OCI-LY7 (cell line): ENCODE results near the gene TMEM132E. TPM values are rescaled to one million over a fixed set of nuclear protein-coding genes. Genes with fewer than 3 reads are reported as not detected.

ENCODE experiments used
- BruUV-seq: library from RNA; stranded (reverse); fragments of 400-500 nt; replicated peaks from 2 replicates; lab custom pipeline; 2021; lab: Mats Ljungman, UMichigan
- CTCF ChIA-PET: fragments of 300-600 bp; sonication (Branson Sonifier 250); formaldehyde crosslinking; loops from one replicate; lab custom pipeline; 2022; ENCODE audit warnings: antibody characterized with exemption; ENCODE audit not compliant: unreplicated experiment; lab: Charles Lee
- POLR2A ChIA-PET: fragments of 300-600 bp; sonication (Branson Sonifier 250); formaldehyde crosslinking; loops from one replicate; lab custom pipeline; 2022; ENCODE audit warnings: antibody characterized with exemption; lab: Charles Lee
- DNase-seq: peaks from one replicate; pipeline ENCODE4 v3.0.0-alpha.2; 2015; ENCODE audit warnings: low spot score
- H2AFZ ChIP-seq: fragments of 200-600 bp; sonication (generic), shearing (Covaris generic); 2 replicates; pipeline ENCODE4 v1.6.1; 2014; ENCODE audit warnings: mild to moderate bottlenecking, antibody characterized with exemption, low read length, moderate library complexity
- H3K27ac ChIP-seq: fragments of 200-600 bp; sonication (generic); 2 replicates; pipeline ENCODE4 v1.5.1; 2014; ENCODE audit warnings: mixed run types, low read depth, mild to moderate bottlenecking, moderate library complexity, low read length, inconsistent platforms; ENCODE audit not compliant: poor library complexity, severe bottlenecking
- H3K36me3 ChIP-seq: fragments of 200-600 bp; sonication (generic); 2 replicates; pipeline ENCODE4 v1.6.1; 2014; ENCODE audit warnings: mild to moderate bottlenecking, antibody characterized with exemption, low read length, moderate library complexity, mixed read lengths; ENCODE audit not compliant: insufficient read depth
- H3K4me1 ChIP-seq: fragments of 200-600 bp; sonication (generic); 2 replicates; pipeline ENCODE4 v1.5.1; 2014; ENCODE audit warnings: mild to moderate bottlenecking, low read length; ENCODE audit not compliant: insufficient read depth, poor library complexity, severe bottlenecking
- H3K4me2 ChIP-seq: fragments of 200-600 bp; sonication (generic); 2 replicates; pipeline ENCODE4 v1.6.1; 2014; ENCODE audit warnings: mild to moderate bottlenecking, low read length
- H3K4me3 ChIP-seq: fragments of 200-600 bp; sonication (generic); 2 replicates; pipeline ENCODE4 v1.5.1; 2014; ENCODE audit warnings: mild to moderate bottlenecking, low read depth, low read length; ENCODE audit not compliant: poor library complexity, severe bottlenecking
- H3K79me2 ChIP-seq: fragments of 200-600 bp; sonication (generic); 2 replicates; pipeline ENCODE4 v1.6.1; 2016; ENCODE audit warnings: low read depth, mild to moderate bottlenecking, low read length, moderate library complexity, mixed read lengths; ENCODE audit not compliant: insufficient read depth
- H3K9me2 ChIP-seq: fragments of 200-600 bp; sonication (generic); 2 replicates; pipeline ENCODE4 v1.6.1; 2016; ENCODE audit warnings: mild to moderate bottlenecking, low read length, mixed read lengths; ENCODE audit not compliant: insufficient read depth
- H3K9me3 ChIP-seq: fragments of 200-600 bp; sonication (generic); 2 replicates; pipeline ENCODE4 v1.6.1; 2014; ENCODE audit warnings: mild to moderate bottlenecking, mixed run types, low read length, mixed read lengths
- H4K20me1 ChIP-seq: fragments of 200-600 bp; sonication (generic); 2 replicates; pipeline ENCODE4 v1.6.1; 2014; ENCODE audit warnings: mild to moderate bottlenecking, antibody characterized with exemption, low read length, moderate library complexity, mixed read lengths; ENCODE audit not compliant: insufficient read depth
- EZH2phosphoT487 ChIP-seq: fragments of 200-600 bp; sonication (generic); IDR thresholded peaks from 2 replicates; pipeline ENCODE4 v1.6.1; 2018; ENCODE audit warnings: low read depth, borderline replicate concordance, mild to moderate bottlenecking, mixed run types, antibody characterized with exemption, low read length, moderate library complexity, mixed read lengths
- intact Hi-C: fragments of 100-400 bp; cut with micrococcal nuclease; formaldehyde crosslinking; loops from one replicate; pipeline ENCODE4 v1.10.0; 2022; ENCODE audit not compliant: unreplicated experiment
- total RNA-seq, 2 experiments: library from RNA; depleted of rRNA in 1 of 2; stranded (reverse); fragments of >200 nt in 1 of 2; shearing (Covaris generic) in 1 of 2; gene quantifications; 2 replicates each; pipeline ENCODE4 v1.2.3, GENCODE V29; 2014 to 2022
- TF ChIP-seq, protein P1 (sequence below): fragments of 200-600 bp; sonication (generic); conservative IDR thresholded peaks from 2 replicates; pipeline ENCODE4 v1.5.1; 2014; ENCODE audit warnings: mild to moderate bottlenecking, antibody characterized with exemption, low read length, moderate library complexity, mixed read lengths

The TMEM132E gene
- total RNA-seq, 2 experiments from 2014 or later: not detected

GRCh38 chr17:34601416-34601815 is 22.0 kb downstream of the TMEM132E start:
- ChIA-PET CTCF (no interaction called here), POLR2A (no interaction called here)
- no peaks in the 10 kb centered on the region for H3K79me2 ChIP-seq
- H3K4me1 ChIP-seq: no peaks in the 10 kb centered on the region
- no peaks in the 10 kb centered on the region for H3K9me3 ChIP-seq
- intact Hi-C loops: no loop called here
- H2AFZ ChIP-seq: no peak overlapping the region
- H3K27ac ChIP-seq: no peak overlapping the region
- TF ChIP-seq, protein P1, sequence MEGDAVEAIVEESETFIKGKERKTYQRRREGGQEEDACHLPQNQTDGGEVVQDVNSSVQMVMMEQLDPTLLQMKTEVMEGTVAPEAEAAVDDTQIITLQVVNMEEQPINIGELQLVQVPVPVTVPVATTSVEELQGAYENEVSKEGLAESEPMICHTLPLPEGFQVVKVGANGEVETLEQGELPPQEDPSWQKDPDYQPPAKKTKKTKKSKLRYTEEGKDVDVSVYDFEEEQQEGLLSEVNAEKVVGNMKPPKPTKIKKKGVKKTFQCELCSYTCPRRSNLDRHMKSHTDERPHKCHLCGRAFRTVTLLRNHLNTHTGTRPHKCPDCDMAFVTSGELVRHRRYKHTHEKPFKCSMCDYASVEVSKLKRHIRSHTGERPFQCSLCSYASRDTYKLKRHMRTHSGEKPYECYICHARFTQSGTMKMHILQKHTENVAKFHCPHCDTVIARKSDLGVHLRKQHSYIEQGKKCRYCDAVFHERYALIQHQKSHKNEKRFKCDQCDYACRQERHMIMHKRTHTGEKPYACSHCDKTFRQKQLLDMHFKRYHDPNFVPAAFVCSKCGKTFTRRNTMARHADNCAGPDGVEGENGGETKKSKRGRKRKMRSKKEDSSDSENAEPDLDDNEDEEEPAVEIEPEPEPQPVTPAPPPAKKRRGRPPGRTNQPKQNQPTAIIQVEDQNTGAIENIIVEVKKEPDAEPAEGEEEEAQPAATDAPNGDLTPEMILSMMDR: no peak
- no peak for TF ChIP-seq EZH2phosphoT487
- H3K4me3 ChIP-seq: no peak overlapping the region
- no peak for DNase-seq
- no peaks in the 10 kb centered on the region for H3K36me3 ChIP-seq
- H3K4me2 ChIP-seq: no peak overlapping the region
- no TSS peak for BruUV-seq
- no peaks in the 10 kb centered on the region for H4K20me1 ChIP-seq
- no peaks in the 10 kb centered on the region for H3K9me2 ChIP-seq

DNA sequence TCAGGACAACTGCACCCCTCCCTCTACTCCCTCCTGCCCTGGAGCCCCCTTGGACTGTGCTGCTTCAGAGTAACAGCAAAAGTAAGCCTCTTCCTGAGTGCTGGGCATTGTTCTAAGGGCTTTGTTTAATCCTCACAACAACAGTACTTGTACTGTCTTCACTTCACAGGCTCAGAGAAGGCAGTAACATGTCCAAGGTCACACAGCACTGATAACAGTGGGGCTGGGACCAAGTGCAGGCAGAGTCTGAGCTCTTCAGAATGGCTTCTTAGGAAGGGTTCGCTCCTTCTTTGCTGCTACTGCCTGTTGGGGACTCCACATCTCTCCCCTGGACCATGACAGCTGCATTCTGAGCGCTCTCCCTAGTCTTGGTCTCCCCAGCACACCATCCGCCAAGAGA is 24.6 kb downstream of the TMEM132E start:
- no TSS peak for BruUV-seq
- H3K79me2 ChIP-seq: no peaks in the 10 kb centered on the region
- H3K4me2 ChIP-seq: no peak overlapping the region
- H3K27ac ChIP-seq: no peak overlapping the region
- no peaks in the 10 kb centered on the region for H3K9me3 ChIP-seq
- DNase-seq: no peak
- intact Hi-C loops: no loop called here
- H2AFZ ChIP-seq: no peak overlapping the region
- no peak overlapping the region for H3K4me3 ChIP-seq
- POLR2A ChIA-PET: no interaction called here
- no peaks in the 10 kb centered on the region for H3K36me3 ChIP-seq
- no peaks in the 10 kb centered on the region for H3K4me1 ChIP-seq
- CTCF ChIA-PET: no interaction called here
- no peak for TF ChIP-seq EZH2phosphoT487
- TF ChIP-seq, protein P1: no peak
- H4K20me1 ChIP-seq: no peaks in the 10 kb centered on the region
- no peaks in the 10 kb centered on the region for H3K9me2 ChIP-seq

- no peak for DNase-seq
- H3K4me2 ChIP-seq: no peak overlapping the region
- POLR2A ChIA-PET: interaction anchor here (0.5 kb wide), 1 partner anchor 460 kb away, joined by 5 read pairs; no protein-coding TSS in a partner anchor
- CTCF ChIA-PET: no interaction called here
- no peaks in the 10 kb centered on the region for H3K79me2 ChIP-seq
- no TSS peak for BruUV-seq
- H3K27ac ChIP-seq: no peak overlapping the region
- no peak overlapping the region for H2AFZ ChIP-seq
- no peak for TF ChIP-seq EZH2phosphoT487
- TF ChIP-seq, protein P1: no peak
- intact Hi-C loops: no loop called here
- no peaks in the 10 kb centered on the region for H3K36me3 ChIP-seq
- no peaks in the 10 kb centered on the region for H3K9me3 ChIP-seq
- H4K20me1 ChIP-seq: no peaks in the 10 kb centered on the region
- no peaks in the 10 kb centered on the region for H3K9me2 ChIP-seq
- no peaks in the 10 kb centered on the region for H3K4me1 ChIP-seq
- no peak overlapping the region for H3K4me3 ChIP-seq
Measured at GRCh38 chr17:34606763-34607162, 27.4 kb downstream of the TMEM132E start.
